PC-3 (cell line): ENCODE measurements around the gene CIAO3.

Experiments used
- EZH2 ChIP-seq: fragments of 300-600 bp; sonication (generic); IDR thresholded peaks from one replicate; pipeline ENCODE4 v1.6.1; 2017; ENCODE audit warnings: antibody characterized with exemption, mild to moderate bottlenecking, low read length; ENCODE audit not compliant: unreplicated experiment
- EZH2phosphoT487 ChIP-seq: fragments of 300-600 bp; sonication (generic); IDR thresholded peaks from 2 replicates; pipeline ENCODE4 v1.6.1; 2018; ENCODE audit warnings: mild to moderate bottlenecking, antibody characterized with exemption, low read length, borderline replicate concordance
- TF ChIP-seq, protein P1 (sequence below): fragments of 300-600 bp; sonication (generic); conservative IDR thresholded peaks from 2 replicates; pipeline ENCODE4 v1.5.1; 2017; ENCODE audit warnings: antibody characterized with exemption, low read depth, mild to moderate bottlenecking, low read length

DNA sequence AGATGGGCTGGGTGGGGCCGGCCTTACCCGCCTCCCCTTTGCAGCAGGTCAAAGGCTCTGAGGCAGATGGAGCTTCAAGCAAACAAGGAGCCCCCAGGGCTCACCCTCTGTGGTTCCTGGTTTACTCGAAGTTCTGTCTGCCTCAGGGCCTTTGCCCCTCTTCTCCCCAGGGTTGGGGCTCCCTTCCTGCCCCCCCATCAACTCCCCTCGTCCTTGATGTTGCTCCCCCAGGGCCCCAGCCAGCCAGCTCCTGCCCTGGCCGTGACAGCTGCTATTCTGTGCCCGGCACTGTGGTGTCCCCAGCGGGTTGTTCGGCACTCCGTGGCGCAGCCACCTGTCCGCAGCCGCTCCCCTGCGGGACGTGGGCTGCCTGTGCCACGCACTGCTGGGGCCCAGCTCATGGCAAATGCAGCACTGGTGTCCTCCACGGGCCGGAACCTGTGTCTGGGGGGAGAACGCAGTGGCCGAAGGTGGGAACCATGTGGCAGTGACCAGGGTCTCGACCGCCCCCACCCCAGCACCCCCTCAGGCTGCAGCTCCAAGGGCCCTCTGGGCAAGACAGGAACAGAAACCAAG is 30.2 kb downstream of the CIAO3 start:
- TF ChIP-seq, protein P1, sequence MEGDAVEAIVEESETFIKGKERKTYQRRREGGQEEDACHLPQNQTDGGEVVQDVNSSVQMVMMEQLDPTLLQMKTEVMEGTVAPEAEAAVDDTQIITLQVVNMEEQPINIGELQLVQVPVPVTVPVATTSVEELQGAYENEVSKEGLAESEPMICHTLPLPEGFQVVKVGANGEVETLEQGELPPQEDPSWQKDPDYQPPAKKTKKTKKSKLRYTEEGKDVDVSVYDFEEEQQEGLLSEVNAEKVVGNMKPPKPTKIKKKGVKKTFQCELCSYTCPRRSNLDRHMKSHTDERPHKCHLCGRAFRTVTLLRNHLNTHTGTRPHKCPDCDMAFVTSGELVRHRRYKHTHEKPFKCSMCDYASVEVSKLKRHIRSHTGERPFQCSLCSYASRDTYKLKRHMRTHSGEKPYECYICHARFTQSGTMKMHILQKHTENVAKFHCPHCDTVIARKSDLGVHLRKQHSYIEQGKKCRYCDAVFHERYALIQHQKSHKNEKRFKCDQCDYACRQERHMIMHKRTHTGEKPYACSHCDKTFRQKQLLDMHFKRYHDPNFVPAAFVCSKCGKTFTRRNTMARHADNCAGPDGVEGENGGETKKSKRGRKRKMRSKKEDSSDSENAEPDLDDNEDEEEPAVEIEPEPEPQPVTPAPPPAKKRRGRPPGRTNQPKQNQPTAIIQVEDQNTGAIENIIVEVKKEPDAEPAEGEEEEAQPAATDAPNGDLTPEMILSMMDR = no peak
- TF ChIP-seq EZH2 (no peak), EZH2phosphoT487 (no peak)
